H1 (cell line): Measurements from ENCODE around the gene CKMT1A.
"Not testable (repeated sequence)": the region's sequence is repeated elsewhere in the genome, so short reads cannot be mapped to it uniquely, and the experiment has no call there.

Experiments
- EZH2 ChIP-seq: fragments of 200-600 bp; sonication (generic); IDR thresholded peaks from 2 replicates; pipeline ENCODE4 v1.7.1; 2012; ENCODE audit warnings: low read depth, mild to moderate bottlenecking, moderate library complexity, low read length, inconsistent platforms; ENCODE audit not compliant: severe bottlenecking
- POLR2A ChIP-seq, 2 experiments: IDR thresholded peaks; 1 replicate in 1 of 2; 2 replicates in 1 of 2; pipeline ENCODE4 v1.6.1; 2011; ENCODE audit warnings: low read depth in 2 of 2, low read length in 2 of 2, mild to moderate bottlenecking in 2 of 2; ENCODE audit errors: control extremely low read depth in 1 of 2

DNA sequence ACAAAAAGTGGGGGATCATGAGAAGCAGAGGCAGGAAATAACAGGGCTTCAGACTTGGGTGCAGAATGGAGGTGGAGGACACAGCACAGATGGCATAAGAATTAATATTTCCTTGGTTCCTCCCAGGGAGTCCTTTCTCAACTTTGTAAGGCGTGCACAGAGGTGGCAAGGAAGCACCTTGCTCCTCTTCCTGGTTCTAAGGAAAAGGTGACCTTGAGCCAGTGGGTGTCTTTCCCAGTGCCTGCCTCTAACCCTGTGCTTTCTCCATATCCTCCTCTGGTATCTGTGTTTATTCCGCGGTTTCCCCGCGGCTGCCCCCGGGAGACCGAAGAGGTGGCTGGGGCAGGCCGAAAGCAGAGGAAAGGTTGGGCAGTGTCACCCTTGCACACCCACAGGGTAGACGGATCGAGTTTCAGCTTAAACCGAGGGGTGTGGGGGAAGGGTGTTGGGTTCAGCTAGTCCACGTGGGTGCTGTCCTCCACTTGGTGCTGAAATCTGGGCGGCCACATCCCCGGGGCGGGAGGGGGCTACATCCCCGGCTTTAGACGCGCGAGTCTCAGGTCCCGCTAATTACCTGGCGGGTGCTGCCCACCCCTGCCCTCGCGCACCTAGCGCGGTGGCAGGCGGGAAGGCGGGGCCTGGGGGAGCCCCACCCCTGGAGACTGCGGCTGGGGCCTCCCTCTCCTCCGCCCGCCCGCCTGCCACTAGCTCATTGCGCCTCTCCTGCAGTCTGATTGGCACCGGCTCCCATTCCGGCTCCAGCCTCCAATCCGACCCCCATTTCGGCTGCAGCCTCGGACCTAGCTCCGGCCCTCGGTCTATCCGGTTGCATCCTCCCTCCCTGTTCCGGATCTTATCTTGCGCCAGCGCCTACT is at the start of gene CKMT1A:
- not testable (repeated sequence) for TF ChIP-seq POLR2A (IDR thresholded peaks at IDR 0.05; ENCODE audit: control extremely low read depth in 1 of 2, low read depth in 2 of 2, low read length in 2 of 2); EZH2
